GM12878 (cell line): ENCODE results near the gene RCN1. TPM values are rescaled to one million over a fixed set of nuclear protein-coding genes. Genes with fewer than 3 reads are reported as not detected.

Experiments used
- BRCA1 ChIP-seq: IDR thresholded peaks from 2 replicates; pipeline ENCODE4 v1.6.1; 2011; ENCODE audit warnings: low read depth, low read length, improper control_type of control experiment
- CREB1 ChIP-seq: IDR thresholded peaks from 2 replicates; pipeline ENCODE4 v1.6.1; 2012; ENCODE audit warnings: low read depth, mild to moderate bottlenecking, inconsistent platforms
- DPF2 ChIP-seq: fragments of 450-650 bp; IDR thresholded peaks from 2 replicates; pipeline ENCODE4 v1.6.1; 2017; ENCODE audit warnings: mild to moderate bottlenecking
- EP300 ChIP-seq, 2 experiments: fragments of 150-350 bp in 1 of 2; IDR thresholded peaks; 2 replicates each; pipeline ENCODE4 v1.6.1; 2011 to 2012; ENCODE audit warnings: low read depth in 2 of 2, low read length in 2 of 2, borderline replicate concordance in 1 of 2, improper control_type of control experiment in 1 of 2, inconsistent platforms in 1 of 2; ENCODE audit not compliant: control insufficient read depth in 1 of 2
- ETV6 ChIP-seq, 2 experiments: fragments of 450-650 bp in 1 of 2; IDR thresholded peaks in 1 of 2; conservative IDR thresholded peaks in 1 of 2; 2 replicates each; pipeline ENCODE4 v1.6.1; 2014; ENCODE audit warnings: antibody characterized with exemption in 1 of 2, borderline replicate concordance in 1 of 2, low read depth in 1 of 2, mild to moderate bottlenecking in 1 of 2, moderate library complexity in 1 of 2
- FOXM1 ChIP-seq: IDR thresholded peaks from 2 replicates; pipeline ENCODE4 v1.6.1; 2012; ENCODE audit warnings: low read depth, mild to moderate bottlenecking, inconsistent platforms, low read length, moderate library complexity
- GATAD2B ChIP-seq: fragments of 450-650 bp; conservative IDR thresholded peaks from 2 replicates; pipeline ENCODE4 v1.6.1; 2017; ENCODE audit warnings: low read depth, mild to moderate bottlenecking, moderate library complexity
- HDAC6 ChIP-seq: fragments of 200-600 bp; sonication (generic); IDR thresholded peaks from one replicate; pipeline ENCODE4 v1.8.0; 2017; ENCODE audit warnings: antibody characterized with exemption; ENCODE audit not compliant: unreplicated experiment
- HSF1 ChIP-seq: fragments of 150-350 bp; IDR thresholded peaks from 2 replicates; pipeline ENCODE4 v1.6.1; 2014; ENCODE audit warnings: mild to moderate bottlenecking, low read depth, low read length
- IRF5 ChIP-seq: fragments of 450-650 bp; IDR thresholded peaks from 2 replicates; pipeline ENCODE4 v1.6.1; 2017; ENCODE audit warnings: borderline replicate concordance
- MEF2A ChIP-seq: IDR thresholded peaks from 2 replicates; pipeline ENCODE4 v1.6.1; 2011; ENCODE audit warnings: low read depth, mild to moderate bottlenecking, low read length, moderate library complexity; ENCODE audit not compliant: insufficient read depth
- NFYB ChIP-seq: IDR thresholded peaks from 2 replicates; pipeline ENCODE4 v1.6.1; 2011; ENCODE audit warnings: low read depth, mild to moderate bottlenecking, low read length, improper control_type of control experiment, moderate library complexity; ENCODE audit not compliant: insufficient read depth
- NR2F1 ChIP-seq: fragments of 450-650 bp; conservative IDR thresholded peaks from 2 replicates; pipeline ENCODE4 v1.6.1; 2017; ENCODE audit warnings: mild to moderate bottlenecking
- NRF1 ChIP-seq: conservative IDR thresholded peaks from 2 replicates; pipeline ENCODE4 v1.6.1; 2011; ENCODE audit warnings: mild to moderate bottlenecking, low read depth, low read length, improper control_type of control experiment
- PAX5 ChIP-seq: IDR thresholded peaks from 2 replicates; pipeline ENCODE4 v1.6.1; 2011; ENCODE audit warnings: low read depth, low read length, borderline replicate concordance
- RAD51 ChIP-seq: fragments of 450-650 bp; IDR thresholded peaks from 2 replicates; pipeline ENCODE4 v1.6.1; 2016; ENCODE audit warnings: moderate library complexity, mild to moderate bottlenecking, inconsistent platforms
- RBBP5 ChIP-seq: fragments of 200-600 bp; sonication (generic); conservative IDR thresholded peaks from 2 replicates; pipeline ENCODE4 v1.6.1; 2016
- SIN3A ChIP-seq: IDR thresholded peaks from 2 replicates; pipeline ENCODE4 v1.6.1; 2012; ENCODE audit warnings: low read depth, low read length, improper control_type of control experiment
- SP1 ChIP-seq: IDR thresholded peaks from one replicate; pipeline ENCODE4 v1.6.1; 2011; ENCODE audit warnings: low read depth, low read length
- USF1 ChIP-seq: IDR thresholded peaks from 2 replicates; pipeline ENCODE4 v1.6.1; 2011; ENCODE audit warnings: borderline replicate concordance, low read depth, mild to moderate bottlenecking, moderate library complexity, mixed read lengths, low read length; ENCODE audit not compliant: insufficient read depth; ENCODE audit errors: extremely low read length
- USF2 ChIP-seq: IDR thresholded peaks from 2 replicates; pipeline ENCODE4 v1.6.1; 2011; ENCODE audit warnings: low read depth, low read length, improper control_type of control experiment, borderline replicate concordance
- ZBTB33 ChIP-seq: fragments of 450-650 bp; IDR thresholded peaks from 2 replicates; pipeline ENCODE4 v1.6.1; 2017; ENCODE audit warnings: mild to moderate bottlenecking
- ZNF24 ChIP-seq: fragments of 450-650 bp; IDR thresholded peaks from 2 replicates; pipeline ENCODE4 v1.6.1; 2017; ENCODE audit warnings: antibody characterized with exemption, mild to moderate bottlenecking
- ZZZ3 ChIP-seq: IDR thresholded peaks from 2 replicates; pipeline ENCODE4 v1.6.1; 2011; ENCODE audit warnings: low read depth; ENCODE audit not compliant: control insufficient read depth, insufficient read length
- polyA plus RNA-seq, 11 experiments: library from polyadenylated mRNA; depleted of rRNA in 4 of 11; unstranded in 6 of 11; stranded (reverse) in 5 of 11; fragments of >200 nt; fragmentation: Nextera tagmentation in 4 of 11; fragmentation: Illumina TruSeq in 1 of 11; extraction: Ambion mirVana in 4 of 11; extraction: Trizol in 1 of 11; gene quantifications; 1 replicate in 1 of 11; 2 replicates in 10 of 11; pipeline versions ENCODE4 v1.2.1 to v1.2.3, GENCODE V29; 2011 to 2016; ENCODE audit warnings: inconsistent platforms in 2 of 11, missing spikeins in 2 of 11, low read depth in 1 of 11
- total RNA-seq, 4 experiments: library from RNA; depleted of rRNA in 3 of 4; stranded (reverse); fragments of >200 nt in 3 of 4; fragmentation: Illumina TruSeq in 1 of 4; extraction: Trizol in 1 of 4; gene quantifications; 2 replicates each; pipeline versions ENCODE4 v1.2.1 to v1.2.3, GENCODE V29; 2013 to 2021

RCN1 gene
- total and polyA plus RNA-seq, 10 of the 15 experiments (the other 5 are each of a cell fraction or from before 2014, with no cell fraction given) = 17.6 to 76.7 (median 56.4) TPM

- TF ChIP-seq PAX5 (no peak), BRCA1 (no peak), DPF2 (0 out of 2 replicates have a peak, but pooled peaks have one; percentile 18), NRF1 (no peak), EP300 (IDR thresholded peaks at IDR 0.05; ENCODE audit: borderline replicate concordance in 1 of 2, control insufficient read depth in 1 of 2, low read depth in 2 of 2, low read length in 2 of 2) (no peak), ZZZ3 (no peak), CREB1 (no peak), ETV6 (conservative IDR thresholded peaks at IDR 0.05 in 1 of 2, IDR thresholded peaks at IDR 0.05 in 1 of 2; ENCODE audit: borderline replicate concordance in 1 of 2, low read depth in 1 of 2) (no peak), NFYB (no peak), ZNF24 (no peak), SIN3A (no peak), IRF5 (no peak), ZBTB33 (no peak), RAD51 (no peak), USF2 (no peak), GATAD2B (no peak), NR2F1 (0 out of 2 replicates have a peak, but pooled peaks have one; percentile 35), FOXM1 (no peak), SP1 (no peak), RBBP5 (no peak), HSF1 (peak; percentile 56; the same call in 1 of the 2 replicates), HDAC6 (no peak), MEF2A (no peak), USF1 (no peak)
Measured at GRCh38 chr11:32088117-32088941, 2.5 kb upstream of the RCN1 start (continued).
